H1 (cell line): Measurements from ENCODE around the gene DNAAF8. TPM values are rescaled to one million over a fixed set of nuclear protein-coding genes. Genes with fewer than 3 reads are reported as not detected.

Experiments used
- CTCF ChIA-PET: fragments of 300-600 bp; sonication (Branson Sonifier 250); formaldehyde crosslinking; loops from one replicate; lab custom pipeline; 2021; ENCODE audit not compliant: partially characterized antibody; lab: Charles Lee
- POLR2A ChIA-PET: fragments of 300-600 bp; sonication (Branson Sonifier 250); formaldehyde crosslinking; loops from one replicate; lab custom pipeline; 2021; ENCODE audit warnings: inconsistent platforms; ENCODE audit not compliant: partially characterized antibody; lab: Charles Lee
- DNase-seq, 2 experiments: peaks; one replicate each; pipeline versions ENCODE4 v3.0.0 to v3.0.0-alpha.2; 2010 to 2022; ENCODE audit warnings: low spot score in 2 of 2, low read depth in 1 of 2, mixed read lengths in 1 of 2
- FAIRE-seq: peaks from 2 replicates; lab custom pipeline; 2011; peaks lifted over from hg19 to GRCh38; lab: Jason Lieb, UNC
- H2AFZ ChIP-seq: 2 replicates; pipeline ENCODE4 v1.8.1; 2012; ENCODE audit warnings: low read length, inconsistent platforms
- H2AK5ac ChIP-seq: 2 replicates; pipeline ENCODE4 v1.6.1; 2013; ENCODE audit warnings: low read depth, low read length
- H2BK120ac ChIP-seq: replicated peaks from 2 replicates; pipeline ENCODE3; 2013; ENCODE audit warnings: low read depth, low read length, inconsistent platforms
- H2BK12ac ChIP-seq: 2 replicates; pipeline ENCODE4 v1.6.1; 2013; ENCODE audit warnings: low read depth, low read length
- H2BK15ac ChIP-seq: 2 replicates; pipeline ENCODE4 v1.6.1; 2013; ENCODE audit warnings: low read length
- H2BK20ac ChIP-seq: 2 replicates; pipeline ENCODE4 v1.6.1; 2013; ENCODE audit warnings: low read length
- H2BK5ac ChIP-seq: 2 replicates; pipeline ENCODE4 v1.6.1; 2013; ENCODE audit warnings: low read depth, low read length
- H3K14ac ChIP-seq: 2 replicates; pipeline ENCODE4 v1.6.1; 2013; ENCODE audit warnings: inconsistent platforms; ENCODE audit not compliant: insufficient read length
- H3K18ac ChIP-seq: 2 replicates; pipeline ENCODE4 v1.6.1; 2013; ENCODE audit warnings: low read length; ENCODE audit errors: extremely low read depth
- H3K23ac ChIP-seq: 2 replicates; pipeline ENCODE4 v1.6.1; 2013; ENCODE audit warnings: inconsistent platforms; ENCODE audit not compliant: insufficient read length
- H3K23me2 ChIP-seq: 2 replicates; pipeline ENCODE4 v1.6.1; 2013; ENCODE audit warnings: low read depth, low read length
- H3K27ac ChIP-seq: 2 replicates; pipeline ENCODE4 v1.6.1; 2011; ENCODE audit warnings: low read depth, low read length, inconsistent platforms
- H3K27me3 ChIP-seq, 4 experiments: replicated peaks in 1 of 4; 1 replicate in 1 of 4; 2 replicates in 3 of 4; pipeline versions ENCODE4 v1.6.1 to v1.8.1; 2011 to 2013; ENCODE audit warnings: low read length in 3 of 4, mild to moderate bottlenecking in 3 of 4, inconsistent platforms in 2 of 4, mixed read lengths in 2 of 4, moderate library complexity in 1 of 4; ENCODE audit not compliant: control insufficient read depth in 3 of 4, insufficient read depth in 3 of 4; ENCODE audit errors: extremely low read depth in 1 of 4
- H3K36me3 ChIP-seq, 4 experiments: 2 replicates each; pipeline versions ENCODE4 v1.6.1 to v1.8.1; 2011 to 2013; ENCODE audit warnings: mild to moderate bottlenecking in 4 of 4, low read length in 3 of 4, moderate library complexity in 2 of 4, control low read depth in 1 of 4, inconsistent platforms in 1 of 4; ENCODE audit not compliant: insufficient read depth in 4 of 4, control insufficient read depth in 2 of 4
- H3K4ac ChIP-seq: replicated peaks from 2 replicates; pipeline ENCODE3; 2013; ENCODE audit warnings: low read length, low read depth, mixed read lengths, inconsistent platforms; ENCODE audit not compliant: insufficient read length
- H3K4me1 ChIP-seq, 4 experiments: replicated peaks in 1 of 4; 1 replicate in 1 of 4; 2 replicates in 3 of 4; pipeline versions ENCODE4 v1.6.1 to v1.8.1; 2011 to 2013; ENCODE audit warnings: low read length in 3 of 4, inconsistent platforms in 2 of 4, mixed read lengths in 1 of 4; ENCODE audit not compliant: insufficient read depth in 4 of 4, control insufficient read depth in 3 of 4
- H3K4me2 ChIP-seq, 2 experiments: 2 replicates each; pipeline versions ENCODE4 v1.6.1 to v1.8.1; 2011 to 2013; ENCODE audit warnings: low read depth in 2 of 2, low read length in 2 of 2, control low read depth in 1 of 2, inconsistent platforms in 1 of 2, mild to moderate bottlenecking in 1 of 2; ENCODE audit not compliant: insufficient read depth in 1 of 2
- H3K4me3 ChIP-seq, 4 experiments: fragments of 200-600, 300-600 bp in 1 of 4; sonication (generic), shearing (Covaris generic), sonication (Bioruptor Twin) in 1 of 4; 2 replicates each; pipeline versions ENCODE4 v1.5.1 to v1.8.1; 2011 to 2016; ENCODE audit warnings: low read length in 4 of 4, low read depth in 3 of 4, control low read depth in 2 of 4, inconsistent platforms in 2 of 4, mild to moderate bottlenecking in 2 of 4, mixed read lengths in 1 of 4, moderate library complexity in 1 of 4; ENCODE audit not compliant: insufficient read depth in 2 of 4; ENCODE audit errors: extremely low read depth in 1 of 4
- H3K56ac ChIP-seq: replicated peaks from 2 replicates; pipeline ENCODE3; 2013; ENCODE audit warnings: low read depth, mild to moderate bottlenecking, mixed read lengths, low read length, inconsistent platforms; ENCODE audit not compliant: insufficient read length
- H3K79me1 ChIP-seq: 2 replicates; pipeline ENCODE4 v1.6.1; 2013; ENCODE audit warnings: low read depth, low read length, control low read depth
- H3K79me2 ChIP-seq, 2 experiments: 2 replicates each; pipeline versions ENCODE4 v1.6.1 to v1.8.1; 2012 to 2013; ENCODE audit warnings: low read length in 2 of 2, mild to moderate bottlenecking in 2 of 2, inconsistent platforms in 1 of 2; ENCODE audit not compliant: insufficient read depth in 2 of 2, control insufficient read depth in 1 of 2
- H3K9ac ChIP-seq, 4 experiments: replicated peaks in 1 of 4; 1 replicate in 1 of 4; 2 replicates in 3 of 4; pipeline versions ENCODE4 v1.6.1 to v1.8.1; 2011 to 2013; ENCODE audit warnings: low read depth in 3 of 4, low read length in 3 of 4, control low read depth in 2 of 4, mild to moderate bottlenecking in 2 of 4, moderate library complexity in 2 of 4, inconsistent platforms in 1 of 4; ENCODE audit errors: extremely low read depth in 1 of 4
- H3K9me3 ChIP-seq, 2 experiments: 2 replicates each; pipeline versions ENCODE4 v1.6.1 to v1.8.1; 2012 to 2013; ENCODE audit warnings: mild to moderate bottlenecking in 2 of 2, moderate library complexity in 2 of 2, control low read depth in 1 of 2, inconsistent platforms in 1 of 2, low read depth in 1 of 2, low read length in 1 of 2, mixed read lengths in 1 of 2; ENCODE audit not compliant: insufficient read depth in 2 of 2
- H4K20me1 ChIP-seq, 2 experiments: replicated peaks in 1 of 2; 2 replicates each; pipeline versions ENCODE3 to v1.8.1; 2011 to 2013; ENCODE audit warnings: inconsistent platforms in 2 of 2, low read length in 2 of 2, mild to moderate bottlenecking in 1 of 2; ENCODE audit not compliant: insufficient read depth in 2 of 2, control insufficient read depth in 1 of 2
- H4K5ac ChIP-seq: 2 replicates; pipeline ENCODE4 v1.6.1; 2013; ENCODE audit warnings: low read length, low read depth, mixed read lengths, inconsistent platforms; ENCODE audit not compliant: insufficient read length
- H4K8ac ChIP-seq: 2 replicates; pipeline ENCODE4 v1.8.0; 2013; ENCODE audit warnings: mild to moderate bottlenecking, moderate library complexity, low read length, inconsistent platforms; ENCODE audit not compliant: insufficient read depth; ENCODE audit errors: extremely low read depth
- H4K91ac ChIP-seq: replicated peaks from 2 replicates; pipeline ENCODE3; 2013; ENCODE audit warnings: low read length, mixed read lengths, inconsistent platforms; ENCODE audit not compliant: insufficient read length
- BCL11A ChIP-seq, 2 experiments: IDR thresholded peaks; one replicate each; pipeline ENCODE4 v1.6.1; 2011; ENCODE audit warnings: low read depth in 2 of 2, low read length in 2 of 2, mild to moderate bottlenecking in 2 of 2
- EZH2 ChIP-seq: fragments of 200-600 bp; sonication (generic); IDR thresholded peaks from 2 replicates; pipeline ENCODE4 v1.7.1; 2012; ENCODE audit warnings: low read depth, mild to moderate bottlenecking, moderate library complexity, low read length, inconsistent platforms; ENCODE audit not compliant: severe bottlenecking
- GTF2F1 ChIP-seq: IDR thresholded peaks from 2 replicates; pipeline ENCODE4 v1.6.1; 2012; ENCODE audit warnings: low read depth, low read length, improper control_type of control experiment, borderline replicate concordance
- JUN ChIP-seq: IDR thresholded peaks from 2 replicates; pipeline ENCODE4 v1.6.1; 2011; ENCODE audit warnings: low read depth, mild to moderate bottlenecking, improper control_type of control experiment, low read length
- NANOG ChIP-seq: IDR thresholded peaks from 2 replicates; pipeline ENCODE4 v1.6.1; 2011; ENCODE audit warnings: low read length, low read depth, mild to moderate bottlenecking, inconsistent platforms; ENCODE audit not compliant: insufficient read depth, poor library complexity, severe bottlenecking
- PHF8 ChIP-seq: fragments of 200-600 bp; sonication (generic); conservative IDR thresholded peaks from 2 replicates; pipeline ENCODE4 v1.7.1; 2012; ENCODE audit warnings: low read depth, mild to moderate bottlenecking, inconsistent platforms, low read length, moderate library complexity
- SAP30 ChIP-seq: fragments of 300-600 bp; sonication (generic); IDR thresholded peaks from 2 replicates; pipeline ENCODE4 v1.7.1; 2012; ENCODE audit warnings: low read length, moderate library complexity, mild to moderate bottlenecking, inconsistent platforms; ENCODE audit not compliant: insufficient read depth, insufficient replicate concordance
- TAF1 ChIP-seq: IDR thresholded peaks from 2 replicates; pipeline ENCODE4 v1.6.1; 2011; ENCODE audit warnings: mild to moderate bottlenecking, low read depth, low read length
- WGBS, 2 experiments: shearing (Covaris generic) in 1 of 2; methylation state at CpG; one replicate each; pipeline versions ENCODE4 v1.1.6 to v1.1.7; 2013 to 2015; ENCODE audit warnings: low lambda C conversion rate in 2 of 2, mixed read lengths in 2 of 2, inconsistent platforms in 1 of 2, low coverage in 1 of 2, missing lambda C conversion rate in 1 of 2; ENCODE audit not compliant: insufficient replicate concordance in 2 of 2, insufficient coverage in 1 of 2, insufficient read length in 1 of 2; ENCODE audit errors: extremely low coverage in 1 of 2, missing lambda C conversion rate in 1 of 2; 5-methylcytosine and 5-hydroxymethylcytosine counted together
- polyA plus RNA-seq, 7 experiments: library from polyadenylated mRNA; depleted of rRNA in 3 of 7; stranded (reverse) in 5 of 7; unstranded in 2 of 7; fragments of >200 nt in 5 of 7; fragments of 200-250 nt in 2 of 7; gene quantifications; 1 replicate in 5 of 7; 2 replicates in 1 of 7; 4 replicates in 1 of 7; pipeline versions ENCODE4 v1.2.1 to v1.2.3, GENCODE V29; 2011 to 2013; ENCODE audit warnings: missing spikeins in 2 of 7, mixed read lengths in 2 of 7
- total RNA-seq: library from RNA; stranded (reverse); fragmentation: NEBNext Ultra II Directional; extraction: Animal tissue kit (Norgen Biotek cat#: 25700); gene quantifications from 2 replicates; pipeline ENCODE4 v1.2.1, GENCODE V29; 2021
- TF ChIP-seq, protein P1 (sequence below): IDR thresholded peaks from 2 replicates; pipeline ENCODE4 v1.6.1; 2011; ENCODE audit warnings: low read length, improper control_type of control experiment
- TF ChIP-seq, protein P2 (sequence below): IDR thresholded peaks from 2 replicates; pipeline ENCODE4 v1.6.1; 2012; ENCODE audit warnings: inconsistent platforms

Gene DNAAF8
- total and polyA plus RNA-seq, 2 of the 8 experiments (the other 6 are each of a cell fraction or from before 2014, with no cell fraction given) = 0.39 TPM; not detected in 1

DNA sequence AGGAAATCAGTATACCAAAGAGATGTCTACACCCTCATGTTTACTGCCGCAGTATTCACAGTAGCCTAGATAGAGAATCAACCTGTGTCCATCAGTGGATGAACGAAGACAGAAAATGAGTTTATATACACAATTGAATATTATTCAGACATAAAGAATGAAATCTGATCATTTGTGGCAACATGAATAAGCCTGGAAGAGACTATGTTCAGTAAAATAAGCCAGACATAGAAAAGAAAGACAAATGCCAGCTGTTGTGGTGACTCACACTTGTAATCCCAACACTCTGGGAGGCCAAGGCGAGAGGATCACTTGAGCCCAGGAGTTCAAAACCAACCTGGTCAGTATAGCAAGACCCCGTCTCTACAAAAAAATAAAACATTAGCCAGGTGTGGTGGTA, 24.9 kb upstream of the DNAAF8 start:
- TF ChIP-seq PHF8 (no peak), NANOG (no peak), BCL11A (IDR thresholded peaks at IDR 0.05; ENCODE audit: low read depth in 2 of 2, low read length in 2 of 2) (no peak), EZH2 (no peak), SAP30 (no peak), GTF2F1 (no peak), TAF1 (no peak), JUN (no peak)
- TF ChIP-seq, protein P1, sequence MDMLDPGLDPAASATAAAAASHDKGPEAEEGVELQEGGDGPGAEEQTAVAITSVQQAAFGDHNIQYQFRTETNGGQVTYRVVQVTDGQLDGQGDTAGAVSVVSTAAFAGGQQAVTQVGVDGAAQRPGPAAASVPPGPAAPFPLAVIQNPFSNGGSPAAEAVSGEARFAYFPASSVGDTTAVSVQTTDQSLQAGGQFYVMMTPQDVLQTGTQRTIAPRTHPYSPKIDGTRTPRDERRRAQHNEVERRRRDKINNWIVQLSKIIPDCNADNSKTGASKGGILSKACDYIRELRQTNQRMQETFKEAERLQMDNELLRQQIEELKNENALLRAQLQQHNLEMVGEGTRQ = no peak
- TF ChIP-seq, protein P2, sequence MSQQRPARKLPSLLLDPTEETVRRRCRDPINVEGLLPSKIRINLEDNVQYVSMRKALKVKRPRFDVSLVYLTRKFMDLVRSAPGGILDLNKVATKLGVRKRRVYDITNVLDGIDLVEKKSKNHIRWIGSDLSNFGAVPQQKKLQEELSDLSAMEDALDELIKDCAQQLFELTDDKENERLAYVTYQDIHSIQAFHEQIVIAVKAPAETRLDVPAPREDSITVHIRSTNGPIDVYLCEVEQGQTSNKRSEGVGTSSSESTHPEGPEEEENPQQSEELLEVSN = no peak
- Histone ChIP-seq H3K9ac (no peak overlapping the region), H3K9me3 (no peaks in the 10 kb centered on the region), H3K36me3 (peaks cover 0 to 29% (median 8%) of the 10 kb centered on the region in 4 experiments; a peak in 7 of 8 replicates), H2BK20ac (no peak overlapping the region), H4K91ac (no peak overlapping the region), H3K27me3 (no peaks in the 10 kb centered on the region), H3K23me2 (no peaks in the 10 kb centered on the region), H4K5ac (no peak overlapping the region), H2BK120ac (no peak overlapping the region), H4K8ac (no peak overlapping the region), H3K4ac (no peak overlapping the region), H2AFZ (no peak overlapping the region), H2AK5ac (no peak overlapping the region), H2BK15ac (no peak overlapping the region), H3K4me3 (no peak overlapping the region), H3K79me1 (no peaks in the 10 kb centered on the region; the same call in 1 of the 2 replicates), H3K14ac (no peak overlapping the region), H3K27ac (no peak overlapping the region), H3K56ac (no peak overlapping the region), H3K4me1 (peaks cover 0 to 8% (median 4%) of the 10 kb centered on the region in 4 experiments; a peak in 5 of 7 replicates), H2BK12ac (no peak overlapping the region), H3K79me2 (no peaks in the 10 kb centered on the region), H3K18ac (no peak overlapping the region), H3K23ac (no peak overlapping the region), H4K20me1 (peaks cover 0 to 3% of the 10 kb centered on the region in 2 experiments), H3K4me2 (no peak overlapping the region), H2BK5ac (no peak overlapping the region)
- CTCF ChIA-PET = interaction anchor here (0.5 to 2.3 kb wide), 5 partner anchors 12 to 247 kb away, joined by 3 to 8 read pairs (median 3); no protein-coding TSS in a partner anchor
- POLR2A ChIA-PET = interaction anchor here (1.3 to 1.7 kb wide), 2 partner anchors 8 to 13 kb away, joined by 3 read pairs; no protein-coding TSS in a partner anchor
- FAIRE-seq (no peak), DNase-seq (no peak)
- 89% methylated on average over 4 of the region's 4 CpGs; no CpG with 5 or more reads in 1 of the 2 experiments for WGBS, 2 experiments
